HepG2 (cell line): ENCODE measurements around the gene ACTN4. TPM values are rescaled to one million over a fixed set of nuclear protein-coding genes. Genes with fewer than 3 reads are reported as not detected.

Source experiments
- ARNT2 ChIP-seq: sonication (generic); formaldehyde crosslinking; IDR thresholded peaks from 2 replicates; pipeline ENCODE4 v1.8.0; 2022; ENCODE audit warnings: mild to moderate bottlenecking, low read depth, missing genetic modification reagents, moderate library complexity
- HNF4G ChIP-seq, 2 experiments: sonication (generic) in 1 of 2; formaldehyde crosslinking in 1 of 2; IDR thresholded peaks; 2 replicates each; pipeline versions ENCODE4 v1.4.0 to v1.6.1; 2011 to 2020; ENCODE audit warnings: borderline replicate concordance in 2 of 2, low read depth in 2 of 2, mild to moderate bottlenecking in 2 of 2, low read length in 1 of 2, missing genetic modification reagents in 1 of 2, moderate library complexity in 1 of 2
- PCBP2 ChIP-seq: fragments of 200-400 bp; formaldehyde crosslinking; optimal IDR thresholded peaks from 2 replicates; pipeline ENCODE3; 2018; ENCODE audit warnings: low read length, low read depth; ENCODE audit not compliant: poor library complexity, severe bottlenecking
- POLR2AphosphoS5 ChIP-seq: IDR thresholded peaks from 2 replicates; pipeline ENCODE4 v1.6.1; 2012; ENCODE audit warnings: low read depth, low read length
- RBM22 ChIP-seq: fragments of 200-400 bp; formaldehyde crosslinking; optimal IDR thresholded peaks from 2 replicates; pipeline ENCODE3; 2017; ENCODE audit warnings: mild to moderate bottlenecking, low read length, moderate library complexity
- TBX2 ChIP-seq: sonication (generic); formaldehyde crosslinking; IDR thresholded peaks from 2 replicates; pipeline ENCODE4 v1.5.0; 2020; ENCODE audit warnings: missing genetic modification reagents, mild to moderate bottlenecking, borderline replicate concordance
- XRCC5 ChIP-seq: fragments of 200-400 bp; formaldehyde crosslinking; optimal IDR thresholded peaks from 2 replicates; pipeline ENCODE3; 2017; ENCODE audit warnings: mild to moderate bottlenecking, low read length
- ZNF263 ChIP-seq: sonication (generic); formaldehyde crosslinking; IDR thresholded peaks from 2 replicates; pipeline ENCODE4 v1.4.0; 2020; ENCODE audit warnings: missing genetic modification reagents
- ZNF629 ChIP-seq: sonication (generic); formaldehyde crosslinking; conservative IDR thresholded peaks from 2 replicates; pipeline ENCODE4 v1.5.0; 2020; ENCODE audit warnings: missing genetic modification reagents
- polyA plus RNA-seq, 8 experiments: library from polyadenylated mRNA; depleted of rRNA in 3 of 8; stranded (reverse) in 7 of 8; unstranded in 1 of 8; fragments of >200 nt; fragmentation: Illumina TruSeq in 4 of 8; extraction: Trizol in 4 of 8; gene quantifications; 2 replicates each; pipeline versions ENCODE4 v1.2.1 to v1.2.3, GENCODE V29; 2011 to 2016; ENCODE audit warnings: low read depth in 4 of 8, missing spikeins in 1 of 8, mixed read lengths in 1 of 8; ENCODE audit not compliant: insufficient read depth in 1 of 8
- total RNA-seq, 5 experiments: library from RNA; depleted of rRNA; stranded (reverse); fragments of >200 nt; fragmentation: Illumina TruSeq; extraction: Trizol; gene quantifications; 2 replicates each; pipeline ENCODE4 v1.2.3, GENCODE V29; 2016; ENCODE audit warnings: low read depth in 1 of 5
- TF ChIP-seq, protein P1 (sequence below): sonication (generic); formaldehyde crosslinking; IDR thresholded peaks from 2 replicates; pipeline ENCODE4 v1.8.1; 2023; ENCODE audit warnings: mild to moderate bottlenecking, missing genetic modification reagents

ACTN4 gene
- total and polyA plus RNA-seq, 2 of the 13 experiments (the other 11 are each of a cell fraction or from before 2014, with no cell fraction given), result 171 to 192 TPM

DNA sequence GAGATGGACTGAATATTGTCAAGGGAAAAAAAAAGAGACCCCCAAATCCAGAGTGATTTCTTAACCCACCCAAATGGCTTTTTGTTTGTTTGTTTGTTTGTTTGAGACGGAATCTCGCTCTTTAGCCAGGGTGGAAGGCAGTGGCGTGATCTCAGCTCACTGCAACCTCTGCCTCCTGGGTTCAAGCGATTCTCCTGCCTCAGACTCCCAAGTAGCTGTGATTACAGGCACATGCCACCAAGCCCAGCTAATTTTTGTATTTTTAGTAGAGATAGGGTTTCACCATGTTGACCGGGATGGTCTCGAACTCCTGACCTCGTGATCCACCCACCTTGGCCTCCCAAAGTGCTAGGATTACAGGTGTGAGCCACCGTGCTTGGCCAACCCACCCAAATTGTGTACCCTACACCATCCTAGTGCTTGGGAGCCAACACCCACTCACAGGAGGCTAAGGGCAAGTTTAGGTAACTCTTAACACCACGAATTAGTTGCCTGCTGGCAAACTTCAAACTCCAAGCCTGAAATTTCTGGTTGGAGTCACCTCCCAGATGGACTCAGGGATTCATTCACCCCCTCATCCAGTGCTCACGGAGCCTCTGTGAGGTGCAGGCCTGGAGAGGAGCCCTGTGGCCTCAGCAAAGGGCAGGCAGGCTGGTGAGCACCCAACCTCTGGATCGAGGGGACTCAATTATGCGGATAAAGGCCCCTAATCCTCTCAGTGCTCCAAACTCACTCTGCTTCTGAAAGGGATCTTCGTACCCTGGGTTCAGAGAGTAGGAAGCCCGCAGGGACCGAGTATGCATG is 37.6 kb downstream of the ACTN4 start (continued):
- TF ChIP-seq, protein P1, sequence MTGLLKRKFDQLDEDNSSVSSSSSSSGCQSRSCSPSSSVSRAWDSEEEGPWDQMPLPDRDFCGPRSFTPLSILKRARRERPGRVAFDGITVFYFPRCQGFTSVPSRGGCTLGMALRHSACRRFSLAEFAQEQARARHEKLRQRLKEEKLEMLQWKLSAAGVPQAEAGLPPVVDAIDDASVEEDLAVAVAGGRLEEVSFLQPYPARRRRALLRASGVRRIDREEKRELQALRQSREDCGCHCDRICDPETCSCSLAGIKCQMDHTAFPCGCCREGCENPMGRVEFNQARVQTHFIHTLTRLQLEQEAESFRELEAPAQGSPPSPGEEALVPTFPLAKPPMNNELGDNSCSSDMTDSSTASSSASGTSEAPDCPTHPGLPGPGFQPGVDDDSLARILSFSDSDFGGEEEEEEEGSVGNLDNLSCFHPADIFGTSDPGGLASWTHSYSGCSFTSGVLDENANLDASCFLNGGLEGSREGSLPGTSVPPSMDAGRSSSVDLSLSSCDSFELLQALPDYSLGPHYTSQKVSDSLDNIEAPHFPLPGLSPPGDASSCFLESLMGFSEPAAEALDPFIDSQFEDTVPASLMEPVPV, result no peak
- TF ChIP-seq HNF4G (IDR thresholded peaks at IDR 0.05; ENCODE audit: borderline replicate concordance, low read depth, low read length) (peak; percentile 22; the same call in 1 of the 2 replicates), HNF4G (CRISPR knock-in tag; IDR thresholded peaks at IDR 0.05; ENCODE audit: borderline replicate concordance, low read depth) (no peak), POLR2AphosphoS5 (no peak), RBM22 (peak; percentile 48), ZNF263 (CRISPR knock-in tag) (peak; percentile 89), ZNF629 (CRISPR knock-in tag) (0 out of 2 replicates have a peak, but pooled peaks have one; percentile 13), ARNT2 (0 out of 2 replicates have a peak, but pooled peaks have one; percentile 38), PCBP2 (no peak), TBX2 (CRISPR knock-in tag) (no peak), XRCC5 (peak; percentile 1)
